MM.1S (cell line): Measurements from ENCODE around the gene PCCB.

Experiments used
- DNase-seq: peaks from one replicate; pipeline ENCODE4 v3.0.0-alpha.2; 2015
- H2AFZ ChIP-seq: fragments of 300-600 bp; sonication (generic); 2 replicates; pipeline ENCODE4 v1.6.0; 2016; ENCODE audit warnings: antibody characterized with exemption, low read length
- H3F3A ChIP-seq: fragments of 300-600 bp; sonication (generic); 2 replicates; pipeline ENCODE4 v1.6.1; 2016; ENCODE audit warnings: mild to moderate bottlenecking, antibody characterized with exemption, low read length, moderate library complexity, mixed read lengths; ENCODE audit not compliant: insufficient read depth
- H3K27ac ChIP-seq: fragments of 300-600 bp; sonication (generic); 2 replicates; pipeline ENCODE4 v1.5.1; 2016; ENCODE audit warnings: mild to moderate bottlenecking, low read length
- H3K27me3 ChIP-seq: fragments of 300-600 bp; sonication (generic); replicated peaks from 2 replicates; pipeline ENCODE4 v1.6.0; 2016; ENCODE audit warnings: low read length; ENCODE audit not compliant: insufficient read depth
- H3K36me3 ChIP-seq: fragments of 300-600 bp; sonication (generic); replicated peaks from 2 replicates; pipeline ENCODE4 v1.6.1; 2016; ENCODE audit warnings: mild to moderate bottlenecking, low read length, mixed read lengths; ENCODE audit not compliant: insufficient read depth
- H3K4me1 ChIP-seq: fragments of 300-600 bp; sonication (generic); 2 replicates; pipeline ENCODE4 v1.6.1; 2016; ENCODE audit warnings: low read length, mixed read lengths
- H3K4me2 ChIP-seq: fragments of 300-600 bp; sonication (generic); 2 replicates; pipeline ENCODE4 v1.6.0; 2016; ENCODE audit warnings: low read depth, low read length
- H3K4me3 ChIP-seq: fragments of 300-600 bp; sonication (generic); 2 replicates; pipeline ENCODE4 v1.5.1; 2016; ENCODE audit warnings: low read length, mixed read lengths
- H3K79me2 ChIP-seq: fragments of 300-600 bp; sonication (generic); 2 replicates; pipeline ENCODE4 v1.6.1; 2016; ENCODE audit warnings: mixed run types, low read length, mixed read lengths
- H3K9ac ChIP-seq: fragments of 300-600 bp; sonication (generic); 2 replicates; pipeline ENCODE4 v1.6.1; 2016; ENCODE audit warnings: low read length, mixed read lengths
- H3K9me2 ChIP-seq: fragments of 300-600 bp; sonication (generic); replicated peaks from 2 replicates; pipeline ENCODE4 v1.6.1; 2016; ENCODE audit warnings: mild to moderate bottlenecking, low read length, mixed read lengths; ENCODE audit not compliant: insufficient read depth
- H3K9me3 ChIP-seq: fragments of 300-600 bp; sonication (generic); replicated peaks from 2 replicates; pipeline ENCODE4 v1.6.1; 2016; ENCODE audit warnings: mild to moderate bottlenecking, low read length, mixed read lengths; ENCODE audit not compliant: insufficient read depth
- H4K20me1 ChIP-seq: fragments of 300-600 bp; sonication (generic); 2 replicates; pipeline ENCODE4 v1.6.1; 2016; ENCODE audit warnings: mild to moderate bottlenecking, low read length, moderate library complexity, mixed read lengths; ENCODE audit not compliant: insufficient read depth
- CTCF ChIP-seq: fragments of 300-600 bp; sonication (generic); IDR thresholded peaks from 2 replicates; pipeline ENCODE4 v1.5.1; 2016; ENCODE audit warnings: antibody characterized with exemption, low read length, mixed read lengths
- EZH2 ChIP-seq: fragments of 300-600 bp; sonication (generic); optimal IDR thresholded peaks from 2 replicates; pipeline ENCODE3; 2017; ENCODE audit warnings: low read depth, mild to moderate bottlenecking, antibody characterized with exemption, low read length, mixed read lengths
- EZH2phosphoT487 ChIP-seq: fragments of 300-600 bp; sonication (generic); IDR thresholded peaks from 2 replicates; pipeline ENCODE4 v1.6.1; 2018; ENCODE audit warnings: antibody characterized with exemption, low read length

The PCCB gene

GRCh38 chr3:136245691-136246090, 4.4 kb upstream of the PCCB start:
- H3K4me3 ChIP-seq, result no peak overlapping the region; the same call in 1 of the 2 replicates
- H2AFZ ChIP-seq, result peak overlapping the region; percentile 59
- peaks cover 40% of the 10 kb centered on the region for H3K4me1 ChIP-seq
- peak overlapping the region; percentile 75 for H3K4me2 ChIP-seq
- H3K9ac ChIP-seq, result peak overlapping the region; percentile 20; the same call in 1 of the 2 replicates
- no peaks in the 10 kb centered on the region for H4K20me1 ChIP-seq
- H3K79me2 ChIP-seq, result no peaks in the 10 kb centered on the region
- H3F3A ChIP-seq, result peaks cover 27% of the 10 kb centered on the region
- no peaks in the 10 kb centered on the region for H3K9me2 ChIP-seq
- DNase-seq, result peak; percentile 54
- H3K27me3 ChIP-seq, result no peaks in the 10 kb centered on the region
- no peaks in the 10 kb centered on the region for H3K9me3 ChIP-seq
- no peak for TF ChIP-seq CTCF
- TF ChIP-seq EZH2, result no peak
- H3K36me3 ChIP-seq, result no peaks in the 10 kb centered on the region
- H3K27ac ChIP-seq, result peak overlapping the region; percentile 64; the same call in 1 of the 2 replicates

GRCh38 chr3:136247436-136247835, 2.7 kb upstream of the PCCB start:
- Histone ChIP-seq H4K20me1 (no peaks in the 10 kb centered on the region), H3K79me2 (peaks cover 14% of the 10 kb centered on the region), H3K27me3 (no peaks in the 10 kb centered on the region), H3K4me2 (no peak overlapping the region), H3F3A (peaks cover 36% of the 10 kb centered on the region), H2AFZ (no peak overlapping the region), H3K9ac (no peak overlapping the region), H3K36me3 (no peaks in the 10 kb centered on the region), H3K9me2 (no peaks in the 10 kb centered on the region), H3K9me3 (no peaks in the 10 kb centered on the region), H3K4me1 (peaks cover 50% of the 10 kb centered on the region), H3K27ac (peak overlapping the region; percentile 24; the same call in 1 of the 2 replicates), H3K4me3 (no peak overlapping the region)
- DNase-seq, result peak; percentile 21
- TF ChIP-seq EZH2, result no peak
- no peak for TF ChIP-seq CTCF
- no peak for TF ChIP-seq EZH2phosphoT487

- H3K9ac ChIP-seq, result no peak overlapping the region
- no peaks in the 10 kb centered on the region for H3K36me3 ChIP-seq
- H3F3A ChIP-seq, result peaks cover 36% of the 10 kb centered on the region
- H3K9me2 ChIP-seq, result no peaks in the 10 kb centered on the region
- DNase-seq, result no peak
- H3K27ac ChIP-seq, result peak overlapping the region; percentile 24; the same call in 1 of the 2 replicates
- H3K4me1 ChIP-seq, result peaks cover 50% of the 10 kb centered on the region
- H3K27me3 ChIP-seq, result no peaks in the 10 kb centered on the region
- TF ChIP-seq EZH2phosphoT487 (no peak), EZH2 (no peak), CTCF (no peak)
- peaks cover 18% of the 10 kb centered on the region for H3K79me2 ChIP-seq
- no peak overlapping the region for H3K4me2 ChIP-seq
- no peak overlapping the region for H2AFZ ChIP-seq
- no peaks in the 10 kb centered on the region for H4K20me1 ChIP-seq
- no peak overlapping the region for H3K4me3 ChIP-seq
- no peaks in the 10 kb centered on the region for H3K9me3 ChIP-seq
These were observed 2.1 kb upstream of the PCCB start for GRCh38 chr3:136247855-136248590.
